CD4-positive, alpha-beta T cell treated with Interleukin-6 at 100 ng/mL for 8 hours (primary cell): Measurements from ENCODE around the gene GAN.
"Not testable (repeated sequence)": the region's sequence is repeated elsewhere in the genome, so short reads cannot be mapped to it uniquely, and the experiment has no call there.

ENCODE experiments used
- DNase-seq: peaks from one replicate; pipeline ENCODE4 v3.0.0-alpha.2; 2020; ENCODE audit warnings: mixed read lengths, low spot score

GAN gene

DNA sequence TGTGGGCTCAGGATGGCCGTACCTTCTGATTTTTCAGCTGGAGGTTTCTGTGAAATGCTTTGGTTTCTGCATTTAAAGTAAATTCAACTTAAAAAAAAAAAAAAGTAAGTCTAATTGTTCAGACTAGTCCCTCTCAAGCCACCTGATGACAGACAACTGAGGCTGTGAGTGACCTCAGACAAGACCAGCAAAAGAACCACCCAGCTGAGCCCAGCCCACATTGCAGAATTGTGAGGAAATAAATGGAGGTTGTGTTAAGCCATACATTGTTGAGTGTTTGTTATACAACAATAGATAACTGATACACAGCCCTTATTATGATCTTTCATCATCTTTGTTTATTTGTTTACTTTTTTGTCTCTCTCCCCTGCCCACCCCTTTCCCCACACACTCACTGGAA, 85.1 kb downstream of the GAN start:
- DNase-seq: no peak

DNA sequence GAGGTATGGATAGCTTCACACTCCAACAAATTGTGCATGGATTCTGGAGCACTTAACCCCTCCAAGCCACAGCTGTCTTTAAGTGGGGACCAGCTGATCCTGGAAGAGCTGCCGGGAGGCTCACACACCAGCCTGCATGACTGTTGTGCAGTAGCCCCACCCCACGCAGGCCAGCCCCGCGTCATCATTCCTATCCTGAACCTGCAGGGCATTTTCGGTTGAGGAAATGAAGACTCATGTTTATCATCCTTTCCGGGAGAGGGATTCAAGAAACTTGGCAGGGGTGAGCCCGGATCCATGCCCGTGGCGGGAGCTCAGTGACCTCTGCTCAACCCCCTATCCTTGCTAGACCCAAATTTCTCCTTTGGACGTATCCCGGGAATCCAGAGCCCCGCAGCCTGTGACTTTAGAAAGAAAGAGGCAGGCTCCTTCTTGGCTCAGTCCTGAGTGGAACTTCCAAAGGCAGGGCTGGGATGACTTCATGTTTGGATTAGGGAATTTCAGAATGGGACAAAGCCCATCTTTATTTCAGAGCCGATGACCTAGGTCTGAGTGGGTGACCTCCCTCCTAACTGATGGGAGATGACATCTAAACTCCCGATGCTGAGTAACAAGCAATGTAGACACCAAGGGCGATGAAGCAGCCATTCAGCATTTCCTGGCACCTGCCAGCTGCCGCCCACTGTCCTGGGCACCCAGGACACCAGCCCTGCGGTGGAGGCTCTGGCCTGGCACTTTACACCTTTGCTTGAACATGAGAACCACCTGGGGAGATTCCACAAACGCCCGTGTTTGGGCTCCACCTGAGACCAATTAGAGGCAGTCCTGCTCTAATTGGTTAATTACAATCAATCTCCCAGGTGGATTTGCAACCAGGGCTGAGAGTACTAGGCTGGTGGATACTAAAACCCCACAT, 86.5 kb downstream of the GAN start:
- no peak for DNase-seq

DNA sequence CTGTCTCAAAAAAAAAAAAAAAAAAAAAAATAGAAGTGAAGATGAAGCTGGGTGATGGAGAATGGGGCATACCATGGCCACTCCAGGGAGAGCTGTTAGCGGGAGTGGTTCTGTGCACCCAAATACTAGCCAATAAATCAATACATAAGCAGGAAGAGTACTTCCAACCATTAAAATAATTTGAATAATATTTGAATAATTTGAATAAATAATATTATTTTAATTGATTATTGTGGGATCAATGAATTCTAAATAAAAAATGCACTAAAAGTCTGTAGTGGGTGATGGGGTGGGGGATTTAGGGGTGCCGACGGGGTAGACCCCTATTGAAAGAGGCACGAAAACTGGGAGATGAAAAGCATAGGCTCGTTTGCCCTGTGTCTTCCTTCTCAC, 88.4 kb downstream of the GAN start:
- DNase-seq: no peak

- DNase-seq: peak; percentile 71
Observed at GRCh38 chr16:81403601-81404391, 89.0 kb downstream of the GAN start.

DNA sequence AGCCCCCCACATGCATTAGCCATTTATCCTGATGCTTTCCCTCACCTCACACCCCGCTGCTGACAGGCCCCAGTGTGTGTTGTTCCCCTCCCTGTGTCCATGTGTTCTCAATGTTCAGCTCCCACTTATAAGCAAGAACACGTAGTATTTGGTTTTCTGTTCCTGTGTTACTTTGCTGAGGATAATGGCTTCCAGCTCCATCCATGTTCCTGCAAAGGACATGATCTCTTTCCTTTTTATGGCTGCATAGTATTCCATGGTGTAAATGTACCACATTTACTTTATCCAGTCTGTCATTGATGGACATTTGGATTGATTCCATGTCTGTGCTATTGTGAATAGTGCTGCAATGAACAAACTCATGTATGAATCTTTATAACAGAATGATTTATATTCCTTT, 90.2 kb downstream of the GAN start:
- not testable (repeated sequence) for DNase-seq

DNA sequence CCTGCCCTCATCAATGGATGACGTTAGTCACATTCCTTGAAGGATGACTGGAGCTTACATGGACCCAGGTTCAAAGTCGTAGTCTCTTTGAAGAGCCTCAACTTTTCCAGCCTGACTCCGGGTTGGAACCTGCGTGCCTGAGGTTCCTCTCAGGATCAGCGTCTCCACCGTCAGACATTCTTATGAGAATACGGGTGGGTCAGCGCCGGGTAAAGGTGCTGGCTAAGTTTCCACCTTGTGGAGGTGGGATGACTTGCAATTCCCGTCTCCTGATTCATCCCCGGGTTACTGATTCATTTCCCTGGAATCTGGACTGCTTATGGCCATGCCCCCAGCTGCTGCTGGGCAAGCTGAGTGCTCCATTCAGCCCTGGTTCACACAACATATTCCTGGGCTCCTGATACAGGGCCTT, 90.9 kb downstream of the GAN start:
- DNase-seq: no peak

DNA sequence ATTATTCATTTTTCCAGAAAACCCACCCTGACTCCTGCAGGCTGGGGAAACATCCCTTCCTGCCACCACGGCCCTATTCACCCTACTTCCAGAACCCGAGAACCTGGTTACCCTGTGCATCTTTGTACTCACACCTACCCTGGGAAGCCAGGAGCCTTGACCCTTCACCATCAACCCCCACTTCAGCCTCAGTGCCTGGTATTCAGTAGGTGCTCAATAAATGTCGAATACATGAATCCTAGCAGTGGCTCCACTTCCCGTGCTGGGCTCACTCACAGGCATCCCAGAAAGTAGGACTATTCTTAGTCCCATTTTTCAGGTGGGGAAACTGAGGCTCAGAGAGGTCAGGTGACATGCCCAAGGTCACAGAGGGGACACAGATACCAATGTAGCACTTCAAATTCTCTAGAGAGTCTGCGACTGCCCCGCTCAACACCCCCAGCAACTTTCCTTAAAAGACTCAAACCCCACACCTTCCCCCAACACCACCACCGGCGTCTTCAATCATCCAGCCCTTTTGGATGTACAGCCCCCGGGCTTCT, 93.7 kb downstream of the GAN start:
- no peak for DNase-seq

- DNase-seq: no peak
Observed at GRCh38 chr16:81409016-81409556, 94.3 kb downstream of the GAN start.

- DNase-seq: no peak
Observed at GRCh38 chr16:81410643-81411293, 96.0 kb downstream of the GAN start.

DNA sequence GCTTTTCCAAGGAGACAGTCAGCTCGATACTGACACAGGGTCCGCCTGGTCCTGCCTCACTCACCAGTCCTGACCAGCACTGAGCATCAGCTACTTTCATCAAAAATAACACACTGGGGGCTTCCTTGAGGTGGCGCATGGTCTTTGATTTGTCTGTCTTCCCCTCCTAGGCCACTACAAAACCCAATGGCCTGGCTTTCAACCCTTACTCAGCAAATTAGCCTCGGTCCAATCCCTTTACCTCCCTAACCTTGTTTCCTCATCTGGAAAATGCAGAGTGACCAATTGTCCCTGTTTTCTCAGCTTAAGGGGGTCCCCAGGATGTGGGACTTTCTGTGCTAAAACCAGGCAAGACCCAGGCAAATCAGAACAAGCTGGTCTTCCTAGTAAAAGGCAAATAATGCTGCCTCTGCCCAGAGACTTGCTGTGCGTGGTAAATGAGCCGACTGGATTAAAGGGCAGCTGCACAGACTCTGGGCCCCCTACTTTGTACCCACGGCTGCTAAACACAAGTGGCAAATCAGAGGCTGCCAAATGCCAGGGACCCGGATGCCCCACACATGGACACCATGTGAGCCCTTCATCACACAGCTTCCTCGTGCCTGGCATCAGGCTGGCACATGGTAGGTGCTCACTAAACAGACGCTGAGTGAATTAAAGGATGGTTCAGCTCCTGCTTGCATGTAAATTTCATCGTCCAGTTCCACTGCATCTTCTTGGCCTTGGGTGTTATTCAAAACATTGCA, 98.7 kb downstream of the GAN start:
- no peak for DNase-seq

DNA sequence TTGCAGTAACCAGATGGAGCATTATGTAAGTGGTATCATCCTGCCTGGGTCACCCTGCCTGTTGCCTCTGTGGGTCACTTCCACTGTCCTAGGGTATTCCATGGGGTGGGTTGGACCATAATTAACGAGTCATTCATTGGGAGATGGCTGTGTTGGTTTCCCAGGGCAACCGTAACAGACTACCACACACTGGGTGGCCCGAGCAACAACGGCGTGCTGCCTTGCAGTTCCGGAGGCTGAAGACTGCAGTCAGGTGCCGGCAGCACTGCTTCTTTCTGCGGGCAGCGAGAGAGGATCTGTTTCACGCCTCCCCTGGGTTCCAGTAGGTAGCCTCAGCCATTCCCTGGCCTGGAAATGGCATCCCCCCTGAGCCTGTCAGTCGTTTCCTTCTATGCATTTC, 101.0 kb downstream of the GAN start:
- DNase-seq: no peak

DNA sequence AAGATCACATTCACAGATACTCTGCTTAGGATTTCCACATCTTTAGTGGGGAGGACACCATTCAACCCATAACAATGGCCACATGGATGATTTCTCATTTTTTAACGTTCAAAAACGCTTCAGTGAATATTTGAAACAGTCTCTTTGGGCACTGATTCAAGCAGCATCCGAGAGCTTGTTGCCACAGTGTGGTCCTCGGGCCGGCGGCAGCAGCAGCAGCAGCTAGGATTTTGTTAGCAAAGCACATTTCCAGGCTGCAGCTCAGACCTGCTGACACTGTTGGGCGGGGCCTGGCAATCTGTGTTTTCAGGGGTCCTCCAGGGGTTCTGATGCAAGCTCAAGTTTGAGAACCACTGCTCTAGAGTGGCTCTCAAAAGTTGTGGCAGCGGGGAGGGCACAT, 102.0 kb downstream of the GAN start:
- no peak for DNase-seq

DNA sequence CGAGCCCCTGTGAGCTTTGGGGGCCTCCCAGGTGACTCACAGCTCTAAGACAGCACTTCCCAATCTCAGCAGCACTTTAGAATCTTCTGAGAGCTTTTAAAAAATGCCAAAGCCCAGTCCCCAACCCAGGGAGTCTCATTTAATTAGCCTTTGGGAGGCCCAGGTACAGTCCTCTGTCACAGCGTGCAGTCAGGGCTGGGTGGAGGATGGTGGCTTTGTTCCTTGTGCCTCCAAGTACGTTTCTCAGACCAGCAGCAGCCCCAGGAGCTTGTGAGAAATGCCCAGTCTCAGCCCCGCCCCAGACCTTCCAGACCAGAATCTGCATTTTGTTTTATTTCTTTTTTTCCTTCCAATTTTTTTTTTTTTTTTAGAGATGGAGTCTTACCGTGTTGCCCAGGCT, 102.4 kb downstream of the GAN start:
- no peak for DNase-seq

- no peak for DNase-seq
Observed at GRCh38 chr16:81419806-81420205, 105.0 kb downstream of the GAN start.

- DNase-seq: no peak
Observed at GRCh38 chr16:81421126-81421525, 106.4 kb downstream of the GAN start.

GRCh38 chr16:81421536-81421935, 106.8 kb downstream of the GAN start:
- DNase-seq: no peak

DNA sequence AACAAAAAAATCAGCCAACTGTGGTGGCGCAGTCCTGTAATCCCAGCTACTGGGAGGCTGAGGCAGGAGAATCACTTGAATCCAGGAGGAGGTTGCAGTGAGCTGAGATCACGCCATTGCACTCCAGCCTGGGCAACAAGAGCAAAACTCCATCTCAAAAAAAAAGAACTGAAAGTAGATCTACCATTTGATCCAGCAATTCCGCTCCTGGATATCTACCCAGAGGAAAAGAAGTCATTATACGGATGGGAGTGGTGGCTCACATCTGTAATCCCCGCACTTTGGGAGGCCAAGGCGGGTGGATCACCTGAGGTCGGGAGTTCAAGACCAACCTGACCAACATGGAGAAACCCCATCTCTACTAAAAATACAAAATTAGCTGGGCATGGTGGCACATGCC, 107.4 kb downstream of the GAN start:
- DNase-seq: not testable (repeated sequence)

DNA sequence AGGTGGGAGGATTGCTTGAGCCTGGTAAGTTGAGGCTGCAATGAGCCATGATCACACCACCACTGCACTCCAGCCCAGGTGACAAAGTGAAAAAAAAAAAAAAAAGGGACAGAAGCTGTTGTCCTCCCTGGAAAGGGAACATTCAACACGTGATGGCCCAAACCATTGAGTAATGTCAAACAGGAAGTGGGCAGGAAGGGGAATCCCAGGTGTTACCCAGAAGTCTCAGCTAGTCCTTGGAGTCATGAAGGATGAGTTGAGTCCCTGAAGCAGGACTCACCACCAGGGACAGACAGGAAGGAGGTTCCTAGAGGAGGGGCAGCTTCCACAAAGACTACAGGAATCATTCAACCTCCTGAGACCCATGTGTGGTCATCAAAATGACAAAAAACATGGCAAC, 110.0 kb downstream of the GAN start:
- no peak for DNase-seq

DNA sequence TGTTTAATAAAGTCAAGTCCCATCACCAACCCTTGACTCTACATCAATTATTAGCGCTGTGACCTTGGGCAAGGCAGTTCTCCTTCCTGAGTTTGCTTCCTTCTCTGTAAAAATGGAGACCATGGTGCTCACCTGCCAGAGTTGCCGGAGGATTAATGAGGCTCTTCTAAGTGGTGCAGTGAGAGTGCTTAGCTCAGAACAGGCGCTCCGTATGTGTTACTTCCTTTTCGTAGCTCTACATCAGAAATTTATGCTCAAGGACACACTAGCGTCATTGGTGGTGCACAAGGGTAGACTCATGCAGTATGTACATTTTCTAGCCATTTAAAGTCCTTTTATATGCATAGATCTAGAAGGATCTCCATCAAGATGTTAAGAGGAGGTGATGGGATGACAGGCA, 112.5 kb downstream of the GAN start:
- no peak for DNase-seq

DNA sequence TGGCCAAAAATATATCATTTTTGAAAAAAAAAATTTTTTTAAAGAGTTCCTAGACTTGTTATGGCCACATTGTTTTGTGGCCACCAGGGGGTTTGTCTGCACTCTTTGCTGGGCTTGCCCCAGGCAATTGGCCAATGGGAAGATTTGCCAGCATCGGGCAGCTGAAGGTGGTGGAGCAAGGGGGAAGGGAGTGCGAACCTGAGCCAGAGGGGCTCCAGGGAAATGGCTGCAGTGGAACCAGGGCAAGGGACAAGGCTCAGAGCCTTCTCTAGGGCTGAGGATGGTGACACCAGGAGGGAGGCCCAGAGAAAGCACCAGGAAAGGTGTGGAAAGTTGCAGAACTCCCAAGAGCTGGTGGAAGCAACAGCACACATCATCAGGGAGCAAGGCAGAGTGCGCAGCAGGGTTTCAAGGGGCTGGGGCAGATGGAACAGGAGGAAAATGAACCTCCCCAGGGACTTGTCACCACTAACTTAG, 114.3 kb downstream of the GAN start:
- DNase-seq: no peak
